Measurements from ENCODE around the gene LTBP3.

Gene LTBP3

GRCh38 chr11:65585396-65586246, 27.5 kb upstream of the LTBP3 start:
- DNase-seq (ENCODE audit: low read depth), result no peak

- DNase-seq (ENCODE audit: low read depth), result no peak
These were observed 26.6 kb upstream of the LTBP3 start for GRCh38 chr11:65584723-65585171.

GRCh38 chr11:65584106-65584505, 25.9 kb upstream of the LTBP3 start:
- DNase-seq (ENCODE audit: low read depth), result no peak

- no peak for DNase-seq (ENCODE audit: low read depth)
These were observed 25.4 kb upstream of the LTBP3 start for GRCh38 chr11:65583589-65583988.

- no peak for DNase-seq (ENCODE audit: low read depth)
These were observed 23.8 kb upstream of the LTBP3 start for GRCh38 chr11:65581928-65582327.

- no peak for DNase-seq (ENCODE audit: low read depth)
These were observed 22.6 kb upstream of the LTBP3 start for GRCh38 chr11:65580756-65581155.

- DNase-seq (ENCODE audit: low read depth), result no peak
These were observed 22.0 kb upstream of the LTBP3 start for GRCh38 chr11:65580031-65580692.

- no peak for DNase-seq (ENCODE audit: low read depth)
These were observed 21.1 kb upstream of the LTBP3 start for GRCh38 chr11:65579291-65579690.

GRCh38 chr11:65578667-65579066, 20.5 kb upstream of the LTBP3 start:
- no peak for DNase-seq (ENCODE audit: low read depth)

- DNase-seq (ENCODE audit: low read depth), result no peak
These were observed 20.0 kb upstream of the LTBP3 start for GRCh38 chr11:65578134-65578533.

GRCh38 chr11:65577756-65578109, 19.6 kb upstream of the LTBP3 start:
- DNase-seq (ENCODE audit: low read depth), result no peak

- DNase-seq (ENCODE audit: low read depth), result no peak
These were observed 19.0 kb upstream of the LTBP3 start for GRCh38 chr11:65576867-65577755.

GRCh38 chr11:65576232-65576866, 18.2 kb upstream of the LTBP3 start:
- DNase-seq (ENCODE audit: low read depth), result no peak

GRCh38 chr11:65575568-65576231, 17.5 kb upstream of the LTBP3 start, which contains the start of gene EHBP1L1:
TSS of gene EHBP1L1 (plus strand) at chr11:65576053. CDS start at chr11:65576303, 250 bp downstream.
- DNase-seq (ENCODE audit: low read depth), result peak; percentile 65

GRCh38 chr11:65574811-65575567, 16.8 kb upstream of the LTBP3 start:
- DNase-seq (ENCODE audit: low read depth), result no peak

- peak; percentile 84 for DNase-seq (ENCODE audit: low read depth)
These were observed 16.1 kb upstream of the LTBP3 start for GRCh38 chr11:65574109-65574810.

GRCh38 chr11:65573391-65574079, 15.4 kb upstream of the LTBP3 start:
- DNase-seq (ENCODE audit: low read depth), result no peak

- peak; percentile 82 for DNase-seq (ENCODE audit: low read depth)
These were observed 14.3 kb upstream of the LTBP3 start, which contains the start of gene FAM89B for GRCh38 chr11:65572356-65573051. TSS of gene FAM89B (plus strand) at chr11:65572538. CDS start at chr11:65572670, 132 bp downstream.

GRCh38 chr11:65571940-65572339, 13.8 kb upstream of the LTBP3 start:
- DNase-seq (ENCODE audit: low read depth), result no peak

Measured in activated T-helper 9 cell treated with anti-CD3 and anti-CD28 coated beads, Interleukin-2, amount 50 U/mL, for 16 hours (primary cell).